PC-3 (cell line): ENCODE data around the gene MYL11. TPM values are rescaled to one million over a fixed set of nuclear protein-coding genes. Genes with fewer than 3 reads are reported as not detected.
A peak's percentile ranks its signal among the peaks of the same experiment; 100 is the strongest.

Experiments used
- ATAC-seq: fragments of 200-7000 bp; cut with Tn5 transposase; 2 replicates; pipeline ENCODE4 v1.9.1; 2020; ENCODE audit warnings: mild to moderate bottlenecking, moderate library complexity
- BruUV-seq: library from RNA; stranded (reverse); fragments of 400-500 nt; replicated peaks from 2 replicates; lab custom pipeline; 2021; lab: Mats Ljungman, UMichigan
- CTCF ChIA-PET: fragments of 300-600 bp; sonication (Branson Sonifier 250); formaldehyde crosslinking; loops from one replicate; lab custom pipeline; 2022; ENCODE audit warnings: antibody characterized with exemption; lab: Charles Lee
- POLR2A ChIA-PET: fragments of 300-600 bp; sonication (Branson Sonifier 250); formaldehyde crosslinking; loops from one replicate; lab custom pipeline; 2022; ENCODE audit warnings: antibody characterized with exemption; ENCODE audit not compliant: unreplicated experiment; lab: Charles Lee
- DNase-seq: peaks from one replicate; pipeline ENCODE4 v3.0.0-alpha.2; 2015
- H2AFZ ChIP-seq: fragments of 300-600 bp; sonication (generic); 2 replicates; pipeline ENCODE4 v1.6.0; 2016; ENCODE audit warnings: antibody characterized with exemption, low read length
- H3F3A ChIP-seq: fragments of 300-600 bp; sonication (generic); one replicate; pipeline ENCODE4 v1.6.0; 2017; ENCODE audit warnings: antibody characterized with exemption, low read length, control low read depth, mild to moderate bottlenecking; ENCODE audit not compliant: unreplicated experiment
- H3K27ac ChIP-seq: fragments of 300-600 bp; sonication (generic); 2 replicates; pipeline ENCODE4 v1.5.1; 2016; ENCODE audit warnings: mild to moderate bottlenecking, low read length
- H3K27me3 ChIP-seq: fragments of 300-600 bp; sonication (generic); 2 replicates; pipeline ENCODE4 v1.6.1; 2016; ENCODE audit warnings: low read length, mixed read lengths
- H3K36me3 ChIP-seq: fragments of 300-600 bp; sonication (generic); 2 replicates; pipeline ENCODE4 v1.6.1; 2016; ENCODE audit warnings: low read depth, mixed run types, low read length, mixed read lengths
- H3K4me1 ChIP-seq: fragments of 300-600 bp; sonication (generic); 2 replicates; pipeline ENCODE4 v1.5.1; 2016; ENCODE audit warnings: low read length; ENCODE audit not compliant: insufficient read depth
- H3K4me2 ChIP-seq: fragments of 300-600 bp; sonication (generic); 2 replicates; pipeline ENCODE4 v1.6.0; 2016; ENCODE audit warnings: low read length
- H3K4me3 ChIP-seq: fragments of 300-600 bp; sonication (generic); 2 replicates; pipeline ENCODE4 v1.5.1; 2016; ENCODE audit warnings: mild to moderate bottlenecking, low read length, mixed read lengths
- H3K79me2 ChIP-seq: fragments of 300-600 bp; sonication (generic); 2 replicates; pipeline ENCODE4 v1.6.1; 2017; ENCODE audit warnings: low read length, mixed read lengths
- H3K9ac ChIP-seq: fragments of 300-600 bp; sonication (generic); 2 replicates; pipeline ENCODE4 v1.6.0; 2016; ENCODE audit warnings: mild to moderate bottlenecking, low read length
- H3K9me2 ChIP-seq: fragments of 300-600 bp; sonication (generic); replicated peaks from 2 replicates; pipeline ENCODE4 v1.6.1; 2016; ENCODE audit warnings: mixed run types, low read length, mixed read lengths
- H3K9me3 ChIP-seq: fragments of 300-600 bp; sonication (generic); 2 replicates; pipeline ENCODE4 v1.6.1; 2016; ENCODE audit warnings: low read length, mixed read lengths
- H4K20me1 ChIP-seq: fragments of 300-600 bp; sonication (generic); 2 replicates; pipeline ENCODE4 v1.6.1; 2016; ENCODE audit warnings: low read length, mixed read lengths
- EZH2 ChIP-seq: fragments of 300-600 bp; sonication (generic); IDR thresholded peaks from one replicate; pipeline ENCODE4 v1.6.1; 2017; ENCODE audit warnings: antibody characterized with exemption, mild to moderate bottlenecking, low read length; ENCODE audit not compliant: unreplicated experiment
- EZH2phosphoT487 ChIP-seq: fragments of 300-600 bp; sonication (generic); IDR thresholded peaks from 2 replicates; pipeline ENCODE4 v1.6.1; 2018; ENCODE audit warnings: mild to moderate bottlenecking, antibody characterized with exemption, low read length, borderline replicate concordance
- intact Hi-C: fragments of 100-400 bp; cut with micrococcal nuclease; formaldehyde crosslinking; loops from 2 replicates; pipeline ENCODE4 v1.9.0; 2023
- total RNA-seq: library from RNA; depleted of rRNA; stranded (reverse); fragments of >200 nt; gene quantifications from 2 replicates; pipeline ENCODE4 v1.2.3, GENCODE V29; 2014
- TF ChIP-seq, protein P1 (sequence below): fragments of 300-600 bp; sonication (generic); conservative IDR thresholded peaks from 2 replicates; pipeline ENCODE4 v1.5.1; 2017; ENCODE audit warnings: antibody characterized with exemption, low read depth, mild to moderate bottlenecking, low read length

MYL11 gene
- total RNA-seq, 1 experiment from 2014 or later = not detected

DNA sequence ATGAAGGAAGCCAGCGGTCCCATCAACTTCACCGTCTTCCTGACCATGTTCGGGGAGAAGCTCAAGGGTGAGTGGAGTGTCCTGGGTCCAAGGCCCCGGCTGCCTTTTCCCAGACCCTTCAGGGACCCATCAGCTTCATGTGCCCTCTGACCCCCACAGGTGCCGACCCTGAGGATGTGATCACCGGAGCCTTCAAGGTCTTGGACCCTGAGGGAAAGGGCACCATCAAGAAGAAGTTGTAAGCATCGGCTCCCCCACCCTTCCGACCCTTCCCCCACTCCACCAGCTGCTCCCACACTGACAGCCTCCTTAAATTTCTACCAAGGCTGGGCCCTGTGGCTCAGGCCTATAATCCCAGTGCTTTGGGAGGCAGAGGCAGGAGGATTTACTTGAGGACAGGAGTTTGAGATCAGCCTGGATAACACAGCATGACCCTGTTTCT is 1.9 kb downstream of the MYL11 start:
- Histone ChIP-seq H3K9ac (no peak overlapping the region), H3K27ac (no peak overlapping the region), H3K4me3 (no peak overlapping the region), H3K79me2 (no peaks in the 10 kb centered on the region), H3K4me2 (no peak overlapping the region), H3K4me1 (peaks cover 7% of the 10 kb centered on the region; the same call in 1 of the 2 replicates), H3K9me2 (no peaks in the 10 kb centered on the region), H3K9me3 (no peaks in the 10 kb centered on the region), H3F3A (no peaks in the 10 kb centered on the region), H3K36me3 (no peaks in the 10 kb centered on the region), H2AFZ (no peak overlapping the region), H4K20me1 (no peaks in the 10 kb centered on the region), H3K27me3 (no peaks in the 10 kb centered on the region)
- ChIA-PET POLR2A (interaction anchor here (0.7 kb wide), 1 partner anchor 741 kb away, joined by 5 read pairs; the partner anchor contains the start of gene KAT8), CTCF (no interaction called here)
- DNase-seq (no peak), ATAC-seq (no peak)
- TF ChIP-seq EZH2phosphoT487 (no peak), EZH2 (no peak)
- TF ChIP-seq, protein P1, sequence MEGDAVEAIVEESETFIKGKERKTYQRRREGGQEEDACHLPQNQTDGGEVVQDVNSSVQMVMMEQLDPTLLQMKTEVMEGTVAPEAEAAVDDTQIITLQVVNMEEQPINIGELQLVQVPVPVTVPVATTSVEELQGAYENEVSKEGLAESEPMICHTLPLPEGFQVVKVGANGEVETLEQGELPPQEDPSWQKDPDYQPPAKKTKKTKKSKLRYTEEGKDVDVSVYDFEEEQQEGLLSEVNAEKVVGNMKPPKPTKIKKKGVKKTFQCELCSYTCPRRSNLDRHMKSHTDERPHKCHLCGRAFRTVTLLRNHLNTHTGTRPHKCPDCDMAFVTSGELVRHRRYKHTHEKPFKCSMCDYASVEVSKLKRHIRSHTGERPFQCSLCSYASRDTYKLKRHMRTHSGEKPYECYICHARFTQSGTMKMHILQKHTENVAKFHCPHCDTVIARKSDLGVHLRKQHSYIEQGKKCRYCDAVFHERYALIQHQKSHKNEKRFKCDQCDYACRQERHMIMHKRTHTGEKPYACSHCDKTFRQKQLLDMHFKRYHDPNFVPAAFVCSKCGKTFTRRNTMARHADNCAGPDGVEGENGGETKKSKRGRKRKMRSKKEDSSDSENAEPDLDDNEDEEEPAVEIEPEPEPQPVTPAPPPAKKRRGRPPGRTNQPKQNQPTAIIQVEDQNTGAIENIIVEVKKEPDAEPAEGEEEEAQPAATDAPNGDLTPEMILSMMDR = no peak
- intact Hi-C loops = no loop called here
- no TSS peak for BruUV-seq

GRCh38 chr16:30377050-30377811 is 2.6 kb downstream of the MYL11 start:
- Histone ChIP-seq H3K27me3 (no peaks in the 10 kb centered on the region), H3K9me3 (no peaks in the 10 kb centered on the region), H3K36me3 (no peaks in the 10 kb centered on the region), H2AFZ (peak overlapping the region; percentile 98; the same call in 1 of the 2 replicates), H4K20me1 (no peaks in the 10 kb centered on the region), H3K9ac (peak overlapping the region; percentile 91), H3K4me1 (peaks cover 5% of the 10 kb centered on the region; the same call in 1 of the 2 replicates), H3K4me2 (peak overlapping the region; percentile 100), H3K9me2 (no peaks in the 10 kb centered on the region), H3K4me3 (peak overlapping the region; percentile 86), H3K27ac (peak overlapping the region; percentile 93), H3F3A (no peaks in the 10 kb centered on the region), H3K79me2 (no peaks in the 10 kb centered on the region)
- intact Hi-C loops = no loop called here
- DNase-seq (no peak), ATAC-seq (no peak)
- ChIA-PET POLR2A (no interaction called here), CTCF (no interaction called here)
- no peak for TF ChIP-seq EZH2phosphoT487
- TF ChIP-seq EZH2 = no peak
- TF ChIP-seq, protein P1 = no peak
- no TSS peak for BruUV-seq

DNA sequence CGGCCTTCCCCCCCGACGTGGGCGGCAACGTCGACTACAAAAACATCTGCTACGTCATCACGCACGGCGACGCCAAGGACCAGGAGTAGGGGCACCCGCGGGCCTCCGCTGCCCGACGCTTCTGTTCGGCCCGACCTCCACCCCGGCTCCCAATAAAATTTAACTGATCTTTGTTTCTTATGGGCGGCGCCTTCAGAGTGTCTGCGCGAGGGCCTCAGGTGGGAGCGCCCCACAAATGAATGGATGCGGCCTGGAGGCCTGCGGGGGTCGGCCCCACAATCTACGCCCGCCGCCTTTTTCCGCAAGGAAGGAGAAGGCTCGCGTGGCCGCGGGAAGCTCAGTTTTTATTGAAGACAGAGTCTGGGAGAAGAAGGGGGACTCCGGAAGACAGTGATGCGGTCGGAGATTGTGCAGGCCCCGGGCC is 3.2 kb downstream of the MYL11 start:
- CTCF ChIA-PET = no interaction called here
- ATAC-seq = peak; percentile 50
- H3F3A ChIP-seq = no peaks in the 10 kb centered on the region
- no peaks in the 10 kb centered on the region for H3K27me3 ChIP-seq
- H3K79me2 ChIP-seq = no peaks in the 10 kb centered on the region
- DNase-seq = peak; percentile 70
- H3K4me3 ChIP-seq = peak overlapping the region; percentile 86
- TSS peak; percentile 84 for BruUV-seq
- TF ChIP-seq EZH2phosphoT487 = no peak
- H2AFZ ChIP-seq = peak overlapping the region; percentile 98
- H4K20me1 ChIP-seq = no peaks in the 10 kb centered on the region
- no peaks in the 10 kb centered on the region for H3K9me2 ChIP-seq
- H3K4me2 ChIP-seq = peak overlapping the region; percentile 100
- H3K36me3 ChIP-seq = no peaks in the 10 kb centered on the region
- POLR2A ChIA-PET = no interaction called here
- peak overlapping the region; percentile 91 for H3K9ac ChIP-seq
- H3K4me1 ChIP-seq = peaks cover 5% of the 10 kb centered on the region; the same call in 1 of the 2 replicates
- H3K9me3 ChIP-seq = no peaks in the 10 kb centered on the region
- peak overlapping the region; percentile 93 for H3K27ac ChIP-seq
- intact Hi-C loops = loop anchor here (2.0 kb wide), 1 partner anchor 17 kb away; the partner anchor contains the start of gene ZNF48
